ENCODE data around the gene RAD51B.

The RAD51B gene

GRCh38 chr14:68199554-68200151, 380.1 kb downstream of the RAD51B start:
- peak; percentile 9 for TF ChIP-seq CTCF (IDR thresholded peaks at IDR 0.05; ENCODE audit: low read depth, low read length)
- in situ Hi-C loops (cut with HindIII; ENCODE audit: low sequenced_read_pairs): no loop called here
- H3K4me3 ChIP-seq (ENCODE audit: low read depth, low read length): no peak overlapping the region
- peak; percentile 84 for DNase-seq (ENCODE audit: low read depth, low spot score)

GRCh38 chr14:68203871-68204270, 384.3 kb downstream of the RAD51B start:
- no peak overlapping the region for H3K4me3 ChIP-seq (ENCODE audit: low read depth, low read length)
- TF ChIP-seq CTCF (IDR thresholded peaks at IDR 0.05; ENCODE audit: low read depth, low read length): no peak
- in situ Hi-C loops (cut with HindIII; ENCODE audit: low sequenced_read_pairs): no loop called here
- DNase-seq (ENCODE audit: low read depth, low spot score): no peak

GRCh38 chr14:68208218-68208617, 388.6 kb downstream of the RAD51B start:
- H3K4me3 ChIP-seq (ENCODE audit: low read depth, low read length): no peak overlapping the region
- DNase-seq (ENCODE audit: low read depth, low spot score): peak; percentile 61
- in situ Hi-C loops (cut with HindIII; ENCODE audit: low sequenced_read_pairs): no loop called here
- no peak for TF ChIP-seq CTCF (IDR thresholded peaks at IDR 0.05; ENCODE audit: low read depth, low read length)

- no peak for TF ChIP-seq CTCF (IDR thresholded peaks at IDR 0.05; ENCODE audit: low read depth, low read length)
- in situ Hi-C loops (cut with HindIII; ENCODE audit: low sequenced_read_pairs): no loop called here
- DNase-seq (ENCODE audit: low read depth, low spot score): no peak
- no peak overlapping the region for H3K4me3 ChIP-seq (ENCODE audit: low read depth, low read length)
Observed at GRCh38 chr14:68208626-68209317, 389.2 kb downstream of the RAD51B start.

GRCh38 chr14:68210729-68211299, 391.2 kb downstream of the RAD51B start:
- H3K4me3 ChIP-seq (ENCODE audit: low read depth, low read length): no peak overlapping the region
- no peak for TF ChIP-seq CTCF (IDR thresholded peaks at IDR 0.05; ENCODE audit: low read depth, low read length)
- DNase-seq (ENCODE audit: low read depth, low spot score): peak; percentile 94
- in situ Hi-C loops (cut with HindIII; ENCODE audit: low sequenced_read_pairs): no loop called here

GRCh38 chr14:68211421-68211820, 391.8 kb downstream of the RAD51B start:
- TF ChIP-seq CTCF (IDR thresholded peaks at IDR 0.05; ENCODE audit: low read depth, low read length): no peak
- DNase-seq (ENCODE audit: low read depth, low spot score): no peak
- in situ Hi-C loops (cut with HindIII; ENCODE audit: low sequenced_read_pairs): no loop called here

More at GRCh38 chr14:68211421-68211820, 391.8 kb downstream of the RAD51B start:
- no peak overlapping the region for H3K4me3 ChIP-seq (ENCODE audit: low read depth, low read length)
